ENCODE results near the gene RLF.
A peak's percentile ranks its signal among the peaks of the same experiment; 100 is the strongest.

The RLF gene

GRCh38 chr1:40255231-40255630 is 94.0 kb downstream of the RLF start:
- Histone ChIP-seq H3K27me3 (ENCODE audit: insufficient read depth, low read length, poor library complexity) (no peaks in the 10 kb centered on the region), H4K5ac (ENCODE audit: low read length) (no peak overlapping the region), H3K4me3 (ENCODE audit: low read length) (no peak overlapping the region), H3K79me1 (ENCODE audit: low read length) (peaks cover 6% of the 10 kb centered on the region), H3K4ac (ENCODE audit: low read depth, low read length) (no peak overlapping the region), H3K36me3 (ENCODE audit: control insufficient read depth, insufficient read depth, low read length) (no peaks in the 10 kb centered on the region), H3K4me1 (ENCODE audit: control insufficient read depth, low read depth, low read length) (peaks cover 3% of the 10 kb centered on the region), H3K18ac (ENCODE audit: low read length) (no peak overlapping the region), H2BK15ac (replicated peaks; ENCODE audit: low read depth) (no peak overlapping the region), H3K56ac (ENCODE audit: low read length) (no peak overlapping the region), H3K27ac (ENCODE audit: low read depth, low read length) (no peak overlapping the region), H3K79me2 (ENCODE audit: control insufficient read depth, insufficient read depth, low read length) (peaks cover 11% of the 10 kb centered on the region), H4K8ac (ENCODE audit: low read depth, low read length) (no peak overlapping the region), H2BK5ac (ENCODE audit: low read length) (no peak overlapping the region), H3K9ac (ENCODE audit: low read length) (no peak overlapping the region), H3K23ac (ENCODE audit: low read length) (no peak overlapping the region), H2AK5ac (ENCODE audit: low read length) (no peak overlapping the region), H3K4me2 (ENCODE audit: low read length) (no peak overlapping the region), H2BK120ac (ENCODE audit: low read depth, low read length) (no peak overlapping the region)
- no peak for DNase-seq

DNA sequence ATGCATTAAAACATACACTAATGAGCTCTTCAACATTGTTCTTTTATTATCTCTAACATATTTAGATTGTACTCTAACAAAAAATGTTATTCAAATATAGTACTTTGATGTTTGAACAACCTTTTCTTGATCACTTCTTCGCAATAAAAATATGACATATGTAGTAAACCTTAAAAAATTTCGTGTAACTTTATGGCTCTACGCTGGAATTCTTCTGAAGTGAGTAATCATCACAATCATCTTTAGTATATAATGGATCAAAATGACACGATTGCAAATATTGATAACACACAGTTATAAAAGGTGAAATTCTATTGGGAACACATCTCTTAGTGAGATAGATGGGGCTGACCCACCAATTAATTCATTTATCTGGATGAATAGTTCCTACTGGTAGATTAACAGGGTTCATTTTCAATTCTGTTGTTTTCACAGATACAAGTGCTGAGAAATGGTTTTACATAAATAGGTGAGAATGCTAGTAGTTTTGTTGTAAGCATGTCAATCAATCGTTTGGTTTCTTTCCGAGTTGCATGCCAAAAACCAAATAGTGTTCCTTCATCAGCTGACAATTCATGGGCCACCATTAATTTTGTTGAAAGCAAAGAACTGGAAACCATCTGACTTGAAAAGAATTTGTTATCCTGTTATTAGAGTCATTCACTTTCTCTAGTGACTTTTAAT is 95.4 kb downstream of the RLF start:
- DNase-seq = no peak
- H3K4me1 ChIP-seq (ENCODE audit: control insufficient read depth, low read depth, low read length) = peaks cover 3% of the 10 kb centered on the region
- H3K79me1 ChIP-seq (ENCODE audit: low read length) = peaks cover 6% of the 10 kb centered on the region
- H3K9ac ChIP-seq (ENCODE audit: low read length) = peak overlapping the region; percentile 13
- H2AK5ac ChIP-seq (ENCODE audit: low read length) = no peak overlapping the region
- H3K56ac ChIP-seq (ENCODE audit: low read length) = no peak overlapping the region
- H3K36me3 ChIP-seq (ENCODE audit: control insufficient read depth, insufficient read depth, low read length) = no peaks in the 10 kb centered on the region
- no peak overlapping the region for H4K8ac ChIP-seq (ENCODE audit: low read depth, low read length)
- H3K4me2 ChIP-seq (ENCODE audit: low read length) = peak overlapping the region; percentile 2
- no peak overlapping the region for H2BK120ac ChIP-seq (ENCODE audit: low read depth, low read length)
- no peak overlapping the region for H2BK5ac ChIP-seq (ENCODE audit: low read length)
- H4K5ac ChIP-seq (ENCODE audit: low read length) = no peak overlapping the region
- H3K27ac ChIP-seq (ENCODE audit: low read depth, low read length) = no peak overlapping the region
- no peak overlapping the region for H3K18ac ChIP-seq (ENCODE audit: low read length)
- H3K4ac ChIP-seq (ENCODE audit: low read depth, low read length) = no peak overlapping the region
- no peak overlapping the region for H3K23ac ChIP-seq (ENCODE audit: low read length)
- peaks cover 11% of the 10 kb centered on the region for H3K79me2 ChIP-seq (ENCODE audit: control insufficient read depth, insufficient read depth, low read length)
- H3K27me3 ChIP-seq (ENCODE audit: insufficient read depth, low read length, poor library complexity) = no peaks in the 10 kb centered on the region
- no peak overlapping the region for H2BK15ac ChIP-seq (replicated peaks; ENCODE audit: low read depth)
- H3K4me3 ChIP-seq (ENCODE audit: low read length) = no peak overlapping the region
- no CpG with 5 or more reads among the region's 6 CpGs for WGBS (ENCODE audit: extremely low coverage, insufficient coverage, low lambda C conversion rate)

DNA sequence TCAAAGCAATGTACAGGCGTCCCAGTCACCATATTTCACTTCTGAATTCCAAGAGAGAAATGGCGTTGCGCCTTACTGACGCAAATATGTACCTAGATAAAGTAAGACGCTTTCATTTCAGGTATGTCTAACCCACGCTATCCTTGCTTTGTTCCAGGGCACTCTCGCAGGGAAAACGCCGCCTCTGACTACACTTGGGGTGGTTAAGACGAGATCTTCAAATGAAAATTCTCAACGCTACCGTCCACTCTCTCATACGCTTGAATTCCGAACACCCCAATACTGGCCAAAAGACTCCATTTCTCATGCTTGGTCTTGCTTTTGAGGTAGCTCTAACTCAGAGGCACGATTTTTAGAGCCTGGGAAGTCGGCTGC is 96.1 kb downstream of the RLF start:
- H2BK5ac ChIP-seq (ENCODE audit: low read length) = peak overlapping the region; percentile 74
- no peak overlapping the region for H4K5ac ChIP-seq (ENCODE audit: low read length)
- H3K9ac ChIP-seq (ENCODE audit: low read length) = peak overlapping the region; percentile 72
- peak overlapping the region; percentile 0 for H3K23ac ChIP-seq (ENCODE audit: low read length)
- no peak for DNase-seq
- no peaks in the 10 kb centered on the region for H3K36me3 ChIP-seq (ENCODE audit: control insufficient read depth, insufficient read depth, low read length)
- H3K4me2 ChIP-seq (ENCODE audit: low read length) = peak overlapping the region; percentile 87
- peaks cover 3% of the 10 kb centered on the region for H3K4me1 ChIP-seq (ENCODE audit: control insufficient read depth, low read depth, low read length)
- no peak overlapping the region for H2AK5ac ChIP-seq (ENCODE audit: low read length)
- H3K79me1 ChIP-seq (ENCODE audit: low read length) = peaks cover 6% of the 10 kb centered on the region
- no peak overlapping the region for H3K4ac ChIP-seq (ENCODE audit: low read depth, low read length)
- WGBS (ENCODE audit: extremely low coverage, insufficient coverage, low lambda C conversion rate) = no CpG with 5 or more reads among the region's 16 CpGs
- H3K18ac ChIP-seq (ENCODE audit: low read length) = peak overlapping the region; percentile 65
- H4K8ac ChIP-seq (ENCODE audit: low read depth, low read length) = no peak overlapping the region
- H3K27me3 ChIP-seq (ENCODE audit: insufficient read depth, low read length, poor library complexity) = no peaks in the 10 kb centered on the region
- peak overlapping the region; percentile 41 for H3K4me3 ChIP-seq (ENCODE audit: low read length)
- peak overlapping the region; percentile 95 for H3K27ac ChIP-seq (ENCODE audit: low read depth, low read length)
- H2BK15ac ChIP-seq (replicated peaks; ENCODE audit: low read depth) = no peak overlapping the region
- H3K56ac ChIP-seq (ENCODE audit: low read length) = peak overlapping the region; percentile 83
- no peak overlapping the region for H2BK120ac ChIP-seq (ENCODE audit: low read depth, low read length)
- H3K79me2 ChIP-seq (ENCODE audit: control insufficient read depth, insufficient read depth, low read length) = peaks cover 11% of the 10 kb centered on the region

DNA sequence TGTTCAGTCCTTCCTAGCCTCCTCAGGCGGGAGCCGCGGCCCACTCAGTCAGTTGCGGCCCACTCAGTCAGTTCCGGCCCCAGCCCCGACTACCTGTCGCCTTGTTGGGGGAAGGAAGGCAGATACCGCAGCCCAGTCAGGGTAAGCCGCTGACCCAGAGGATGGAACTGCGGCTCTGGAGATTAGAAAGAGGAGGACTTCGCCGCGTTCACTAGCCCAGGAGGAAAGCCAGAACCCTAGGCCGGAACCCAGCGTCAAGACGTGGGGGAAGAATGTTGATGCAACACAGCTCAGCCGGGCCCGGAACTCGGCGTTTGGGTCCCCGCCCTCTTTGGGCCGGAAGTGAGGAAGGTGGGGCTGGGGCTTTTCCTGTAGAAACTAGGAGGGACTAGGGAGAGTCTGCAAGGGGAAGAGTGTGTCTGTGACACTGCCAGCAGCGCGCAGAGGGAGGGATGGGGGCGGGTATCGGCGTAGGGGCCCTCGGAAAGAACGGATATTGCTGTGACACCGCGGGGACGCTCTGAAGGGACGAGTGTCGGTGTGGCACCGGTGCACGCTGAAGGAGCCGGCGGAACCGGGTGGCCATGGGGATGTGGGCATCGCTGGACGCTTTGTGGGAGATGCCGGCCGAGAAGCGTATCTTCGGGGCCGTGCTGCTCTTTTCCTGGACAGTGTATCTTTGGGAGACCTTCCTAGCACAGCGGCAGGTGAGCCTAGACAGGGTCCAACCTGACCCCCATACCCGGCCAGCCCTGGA is 96.7 kb downstream of the RLF start, which contains the start of gene ZMPSTE24:
Gene ZMPSTE24 (plus strand): TSS at position 549 of the 757 bp plus-strand sequence. CDS start 36 bp downstream, at position 585.
- H3K9ac ChIP-seq (ENCODE audit: low read length) = peak within 1 kb of the TSS; percentile 99

DNA sequence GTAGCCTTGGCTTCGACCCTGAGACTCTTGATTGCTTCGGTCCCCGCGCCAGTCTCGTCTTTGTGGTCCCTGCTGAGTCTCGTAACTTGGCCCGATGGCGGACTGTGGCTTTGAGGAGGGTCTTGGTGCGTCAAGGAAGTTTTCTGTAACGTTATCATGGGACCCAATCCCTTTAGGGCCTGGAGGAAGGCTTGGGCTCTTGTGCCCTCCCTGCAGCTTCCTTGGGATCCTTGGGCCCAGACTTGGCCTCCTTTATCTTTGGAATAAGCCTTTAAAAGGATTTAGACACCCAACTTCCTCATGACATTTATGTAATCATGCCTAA is 97.2 kb downstream of the RLF start:
- H3K23ac ChIP-seq (ENCODE audit: low read length) = peak overlapping the region; percentile 32

More for the DNA sequence above, 96.7 kb downstream of the RLF start, which contains the start of gene ZMPSTE24:
- H3K4me1 ChIP-seq (ENCODE audit: control insufficient read depth, low read depth, low read length) = peaks cover 3% of the 10 kb centered on the region
- H3K56ac ChIP-seq (ENCODE audit: low read length) = peak within 1 kb of the TSS; percentile 94
- H3K79me1 ChIP-seq (ENCODE audit: low read length) = peaks cover 6% of the 10 kb centered on the region
- H3K4ac ChIP-seq (ENCODE audit: low read depth, low read length) = no peak within 1 kb of the TSS
- peak within 1 kb of the TSS; percentile 95 for H3K27ac ChIP-seq (ENCODE audit: low read depth, low read length)
- peak within 1 kb of the TSS; percentile 32 for H3K23ac ChIP-seq (ENCODE audit: low read length)
- WGBS (ENCODE audit: extremely low coverage, insufficient coverage, low lambda C conversion rate) = no CpG with 5 or more reads among the region's 48 CpGs
- peak within 1 kb of the TSS; percentile 29 for H4K8ac ChIP-seq (ENCODE audit: low read depth, low read length)
- peaks cover 2% of the 10 kb centered on the region for H3K36me3 ChIP-seq (ENCODE audit: control insufficient read depth, insufficient read depth, low read length)
- no peaks in the 10 kb centered on the region for H3K27me3 ChIP-seq (ENCODE audit: insufficient read depth, low read length, poor library complexity)
- DNase-seq = peak; percentile 99
- peak within 1 kb of the TSS; percentile 74 for H2BK5ac ChIP-seq (ENCODE audit: low read length)
- peak within 1 kb of the TSS; percentile 87 for H3K4me2 ChIP-seq (ENCODE audit: low read length)
- no peak within 1 kb of the TSS for H2BK120ac ChIP-seq (ENCODE audit: low read depth, low read length)
- peak within 1 kb of the TSS; percentile 95 for H4K5ac ChIP-seq (ENCODE audit: low read length)
- peak within 1 kb of the TSS; percentile 65 for H3K18ac ChIP-seq (ENCODE audit: low read length)
- peaks cover 11% of the 10 kb centered on the region for H3K79me2 ChIP-seq (ENCODE audit: control insufficient read depth, insufficient read depth, low read length)
- H2AK5ac ChIP-seq (ENCODE audit: low read length) = peak within 1 kb of the TSS; percentile 75
- peak within 1 kb of the TSS; percentile 100 for H3K4me3 ChIP-seq (ENCODE audit: low read length)
- no peak within 1 kb of the TSS for H2BK15ac ChIP-seq (replicated peaks; ENCODE audit: low read depth)

More for the DNA sequence above, 97.2 kb downstream of the RLF start:
- peak overlapping the region; percentile 87 for H3K4me2 ChIP-seq (ENCODE audit: low read length)
- H2AK5ac ChIP-seq (ENCODE audit: low read length) = peak overlapping the region; percentile 75
- no peak overlapping the region for H2BK5ac ChIP-seq (ENCODE audit: low read length)
- peak overlapping the region; percentile 32 for H3K27ac ChIP-seq (ENCODE audit: low read depth, low read length)
- no CpG with 5 or more reads among the region's 10 CpGs for WGBS (ENCODE audit: extremely low coverage, insufficient coverage, low lambda C conversion rate)
- peaks cover 3% of the 10 kb centered on the region for H3K4me1 ChIP-seq (ENCODE audit: control insufficient read depth, low read depth, low read length)
- H3K36me3 ChIP-seq (ENCODE audit: control insufficient read depth, insufficient read depth, low read length) = peaks cover 3% of the 10 kb centered on the region
- H3K56ac ChIP-seq (ENCODE audit: low read length) = peak overlapping the region; percentile 94
- H3K4me3 ChIP-seq (ENCODE audit: low read length) = peak overlapping the region; percentile 100
- H3K27me3 ChIP-seq (ENCODE audit: insufficient read depth, low read length, poor library complexity) = no peaks in the 10 kb centered on the region
- H3K9ac ChIP-seq (ENCODE audit: low read length) = peak overlapping the region; percentile 99
- no peak overlapping the region for H2BK120ac ChIP-seq (ENCODE audit: low read depth, low read length)
- H2BK15ac ChIP-seq (replicated peaks; ENCODE audit: low read depth) = no peak overlapping the region
- no peak overlapping the region for H3K18ac ChIP-seq (ENCODE audit: low read length)
- H3K79me1 ChIP-seq (ENCODE audit: low read length) = peaks cover 6% of the 10 kb centered on the region
- H3K4ac ChIP-seq (ENCODE audit: low read depth, low read length) = no peak overlapping the region
- DNase-seq = no peak
- H4K8ac ChIP-seq (ENCODE audit: low read depth, low read length) = peak overlapping the region; percentile 29
- peak overlapping the region; percentile 95 for H4K5ac ChIP-seq (ENCODE audit: low read length)
- peaks cover 11% of the 10 kb centered on the region for H3K79me2 ChIP-seq (ENCODE audit: control insufficient read depth, insufficient read depth, low read length)

Measured in mesendoderm (in vitro differentiated cells).